H7 (cell line): ENCODE results near the gene TSNAX. TPM values are rescaled to one million over a fixed set of nuclear protein-coding genes. Genes with fewer than 3 reads are reported as not detected.

Experiments
- DNase-seq: peaks from one replicate; pipeline ENCODE4 v3.0.0; 2012
- H3K27me3 ChIP-seq: 2 replicates; pipeline ENCODE4 v1.6.0; 2011; ENCODE audit warnings: mild to moderate bottlenecking, low read length; ENCODE audit not compliant: control insufficient read depth, insufficient read depth
- H3K36me3 ChIP-seq: replicated peaks from 2 replicates; pipeline ENCODE4 v1.5.1; 2011; ENCODE audit warnings: low read length; ENCODE audit not compliant: control insufficient read depth, insufficient read depth
- H3K4me3 ChIP-seq: 2 replicates; pipeline ENCODE4 v1.5.1; 2011; ENCODE audit warnings: low read depth, mild to moderate bottlenecking, control low read depth, low read length, moderate library complexity; ENCODE audit not compliant: insufficient read depth
- total RNA-seq: library from RNA; depleted of rRNA; stranded (reverse); fragments of >200 nt; shearing (Covaris generic); gene quantifications from 2 replicates; pipeline ENCODE4 v1.2.3, GENCODE V29; 2014; rRNA removed

The TSNAX gene
- total RNA-seq, 1 experiment from 2014 or later = 51.0 TPM

- Histone ChIP-seq H3K4me3 (no peak overlapping the region), H3K36me3 (no peaks in the 10 kb centered on the region), H3K27me3 (no peaks in the 10 kb centered on the region; the same call in 1 of the 2 replicates)
- DNase-seq = no peak
Observed at GRCh38 chr1:231611851-231612250, 83.4 kb downstream of the TSNAX start.

DNA sequence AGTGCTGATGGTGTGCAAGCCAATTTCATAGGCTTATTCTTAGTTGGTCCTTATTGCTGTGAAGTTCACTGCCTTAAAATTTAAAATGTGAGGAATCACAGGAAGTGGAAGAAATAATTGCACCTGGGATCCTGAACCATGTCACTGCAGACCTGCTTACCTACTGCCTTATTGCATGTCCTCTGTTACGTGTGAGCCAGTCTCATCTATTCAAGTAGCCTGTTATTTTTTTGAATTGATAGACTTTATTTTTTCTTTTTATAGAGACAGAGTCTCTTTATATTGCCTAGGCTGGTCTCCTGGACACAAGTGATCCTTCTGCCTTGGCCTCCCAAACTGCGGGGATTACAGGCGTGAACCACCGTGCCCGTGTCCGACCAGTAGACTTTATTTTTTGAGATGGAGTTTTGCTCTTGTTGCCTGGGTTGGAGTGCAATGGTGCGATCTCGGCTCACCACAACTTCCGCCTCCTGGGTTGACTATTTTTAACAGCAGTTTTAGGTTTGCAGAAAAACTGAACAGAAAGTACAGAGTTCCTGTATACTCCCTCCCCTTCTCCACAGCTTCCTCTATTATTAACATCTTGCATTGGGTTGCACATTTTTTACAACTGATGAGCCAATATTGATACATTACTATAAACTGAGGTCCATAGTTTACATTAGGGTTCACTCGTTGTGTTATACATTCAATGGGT is 84.1 kb downstream of the TSNAX start:
- no peaks in the 10 kb centered on the region for H3K36me3 ChIP-seq
- no peaks in the 10 kb centered on the region; the same call in 1 of the 2 replicates for H3K27me3 ChIP-seq
- H3K4me3 ChIP-seq = no peak overlapping the region
- no peak for DNase-seq

DNA sequence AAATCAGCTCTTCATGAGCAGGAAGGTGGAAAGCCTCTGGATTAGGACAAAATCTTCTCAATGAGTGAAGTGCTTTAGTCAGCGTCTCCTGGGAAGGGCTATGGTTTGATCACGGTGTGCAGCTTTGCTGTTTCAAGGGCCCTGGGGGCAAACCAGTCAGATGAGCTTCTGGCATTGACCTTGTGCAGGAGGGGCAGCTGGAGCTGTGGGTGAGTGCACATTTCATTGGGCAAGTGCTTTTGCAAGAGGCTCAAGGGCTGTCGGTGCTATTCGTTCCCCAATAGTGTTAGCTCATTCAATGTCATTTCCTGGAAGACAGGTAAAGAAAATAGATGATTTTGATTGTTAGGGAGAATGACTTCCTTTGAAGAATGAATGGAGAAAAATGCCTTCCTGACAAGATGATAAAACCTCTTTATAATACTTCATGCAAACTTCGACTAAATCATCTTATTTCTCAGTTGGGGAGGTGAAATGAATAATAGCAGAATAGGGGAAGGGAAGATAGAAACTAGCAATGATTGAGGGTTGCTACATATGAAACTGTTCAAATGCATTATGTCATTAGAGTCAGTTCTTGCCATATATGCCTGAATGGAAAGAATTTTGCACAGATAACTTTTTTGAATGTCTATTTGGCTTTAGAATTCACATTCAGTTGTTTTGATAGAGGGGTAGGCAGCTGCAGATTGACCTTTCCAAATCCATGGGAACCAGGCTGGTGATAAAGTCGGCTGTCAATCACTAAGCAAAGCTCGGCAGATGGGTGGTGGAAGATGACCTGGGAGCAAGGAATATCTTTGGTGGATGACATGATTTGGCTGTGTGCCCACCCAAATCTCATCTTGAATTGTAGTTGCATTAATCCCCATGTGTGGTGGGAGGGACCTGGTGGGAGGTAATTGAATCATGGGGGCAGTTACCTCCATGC is 85.2 kb downstream of the TSNAX start:
- DNase-seq = no peak
- no peaks in the 10 kb centered on the region; the same call in 1 of the 2 replicates for H3K27me3 ChIP-seq
- H3K4me3 ChIP-seq = no peak overlapping the region
- H3K36me3 ChIP-seq = no peaks in the 10 kb centered on the region

Other genes starting within 250 kb of the TSNAX start
- gene EXOC8, start 190.8 kb upstream of the TSNAX start, total RNA-seq = 10.6 and 13.7 TPM in 2 replicates
- 12.2 and 14.9 TPM in 2 replicates for gene SPRTN, start 190.4 kb upstream of the TSNAX start, total RNA-seq
- gene EGLN1, start 106.4 kb upstream of the TSNAX start, total RNA-seq = 11.6 and 19.3 TPM in 2 replicates
- 5.6 and 6.3 TPM in 2 replicates for gene DISC1, start 98.1 kb downstream of the TSNAX start, total RNA-seq